DOHH2 (cell line): ENCODE data around the gene TAB3.

Experiments
- H3F3A ChIP-seq: fragments of 200-600 bp; sonication (generic), shearing (Covaris generic); 2 replicates; pipeline ENCODE4 v1.6.0; 2016; ENCODE audit warnings: antibody characterized with exemption, mild to moderate bottlenecking; ENCODE audit not compliant: control insufficient read depth, insufficient read depth
- H3K27ac ChIP-seq: fragments of 200-600 bp; sonication (generic); 2 replicates; pipeline ENCODE4 v1.5.1; 2014; ENCODE audit warnings: low read depth, mild to moderate bottlenecking, low read length, moderate library complexity
- H3K27me3 ChIP-seq: fragments of 200-600 bp; sonication (generic); 2 replicates; pipeline ENCODE4 v1.6.1; 2014; ENCODE audit warnings: mild to moderate bottlenecking, low read length, mixed read lengths; ENCODE audit not compliant: control insufficient read depth
- H3K36me3 ChIP-seq: fragments of 200-600 bp; sonication (generic); 2 replicates; pipeline ENCODE4 v1.6.1; 2014; ENCODE audit warnings: mild to moderate bottlenecking, low read length, moderate library complexity, mixed read lengths; ENCODE audit not compliant: control insufficient read depth
- H3K4me1 ChIP-seq: fragments of 200-600 bp; sonication (generic); 2 replicates; pipeline ENCODE4 v1.6.1; 2014; ENCODE audit warnings: mild to moderate bottlenecking, low read length, mixed read lengths; ENCODE audit not compliant: control insufficient read depth
- H3K4me2 ChIP-seq: fragments of 200-600 bp; sonication (generic); 2 replicates; pipeline ENCODE4 v1.6.0; 2014; ENCODE audit warnings: mild to moderate bottlenecking, low read length, moderate library complexity
- H3K4me3 ChIP-seq: fragments of 200-600 bp; sonication (generic); 2 replicates; pipeline ENCODE4 v1.5.1; 2014; ENCODE audit warnings: mild to moderate bottlenecking, low read length, mixed read lengths
- H3K79me2 ChIP-seq: fragments of 200-600 bp; sonication (generic); 2 replicates; pipeline ENCODE4 v1.6.1; 2014; ENCODE audit warnings: mild to moderate bottlenecking, low read length, mixed read lengths; ENCODE audit not compliant: control insufficient read depth
- H3K9me2 ChIP-seq: fragments of 200-600 bp; sonication (generic); replicated peaks from 2 replicates; pipeline ENCODE4 v1.6.1; 2014; ENCODE audit warnings: mild to moderate bottlenecking, low read length, mixed read lengths; ENCODE audit not compliant: control insufficient read depth
- H3K9me3 ChIP-seq: fragments of 200-600 bp; sonication (generic); 2 replicates; pipeline ENCODE4 v1.6.1; 2014; ENCODE audit warnings: antibody characterized with exemption, low read length, mixed read lengths; ENCODE audit not compliant: control insufficient read depth, insufficient read depth
- H4K20me1 ChIP-seq: fragments of 200-600 bp; sonication (generic); 2 replicates; pipeline ENCODE4 v1.6.0; 2014; ENCODE audit warnings: low read depth, mild to moderate bottlenecking, antibody characterized with exemption, low read length, moderate library complexity; ENCODE audit not compliant: control insufficient read depth, insufficient read depth
- CTCF ChIP-seq: fragments of 200-600 bp; sonication (generic); IDR thresholded peaks from one replicate; pipeline ENCODE4 v1.5.1; 2014; ENCODE audit warnings: antibody characterized with exemption, mild to moderate bottlenecking, low read depth, low read length; ENCODE audit not compliant: poor library complexity, severe bottlenecking
- EZH2phosphoT487 ChIP-seq: fragments of 200-600 bp; sonication (generic); IDR thresholded peaks from 2 replicates; pipeline ENCODE4 v1.6.1; 2017; ENCODE audit warnings: borderline replicate concordance, mild to moderate bottlenecking, antibody characterized with exemption, low read length, moderate library complexity, mixed read lengths

TAB3 gene

GRCh38 chrX:30822764-30823163 lies 66.3 kb downstream of the TAB3 start:
- H3K27me3 ChIP-seq = no peaks in the 10 kb centered on the region
- H3K4me1 ChIP-seq = peaks cover 26% of the 10 kb centered on the region
- no peak overlapping the region for H3K4me3 ChIP-seq
- peak overlapping the region; percentile 9 for H3K4me2 ChIP-seq
- H3K27ac ChIP-seq = no peak overlapping the region
- H3K79me2 ChIP-seq = no peaks in the 10 kb centered on the region
- TF ChIP-seq CTCF (no peak), EZH2phosphoT487 (no peak)
- H3K9me2 ChIP-seq = no peaks in the 10 kb centered on the region
- H3F3A ChIP-seq = no peaks in the 10 kb centered on the region
- no peaks in the 10 kb centered on the region for H4K20me1 ChIP-seq
- no peaks in the 10 kb centered on the region for H3K36me3 ChIP-seq
- no peaks in the 10 kb centered on the region for H3K9me3 ChIP-seq

GRCh38 chrX:30822068-30822681 lies 66.9 kb downstream of the TAB3 start:
- no peaks in the 10 kb centered on the region for H4K20me1 ChIP-seq
- peaks cover 26% of the 10 kb centered on the region for H3K4me1 ChIP-seq
- H3K36me3 ChIP-seq = no peaks in the 10 kb centered on the region
- peak; percentile 5 for TF ChIP-seq CTCF
- no peak for TF ChIP-seq EZH2phosphoT487
- no peaks in the 10 kb centered on the region for H3K9me3 ChIP-seq
- peak overlapping the region; percentile 9 for H3K4me2 ChIP-seq
- no peaks in the 10 kb centered on the region for H3K9me2 ChIP-seq
- no peaks in the 10 kb centered on the region for H3F3A ChIP-seq
- 0 out of 2 replicates have a peak overlapping the region, but pooled peaks have one; percentile 20 for H3K4me3 ChIP-seq
- H3K79me2 ChIP-seq = no peaks in the 10 kb centered on the region
- H3K27ac ChIP-seq = no peak overlapping the region
- no peaks in the 10 kb centered on the region for H3K27me3 ChIP-seq

GRCh38 chrX:30821116-30821515 lies 67.9 kb downstream of the TAB3 start:
- no peak overlapping the region for H3K27ac ChIP-seq
- no peaks in the 10 kb centered on the region for H3K36me3 ChIP-seq
- no peaks in the 10 kb centered on the region for H3K9me2 ChIP-seq
- H3K4me2 ChIP-seq = no peak overlapping the region
- no peak overlapping the region for H3K4me3 ChIP-seq
- TF ChIP-seq CTCF (no peak), EZH2phosphoT487 (no peak)
- no peaks in the 10 kb centered on the region for H3K9me3 ChIP-seq
- H3K4me1 ChIP-seq = peaks cover 26% of the 10 kb centered on the region
- H4K20me1 ChIP-seq = no peaks in the 10 kb centered on the region
- no peaks in the 10 kb centered on the region for H3F3A ChIP-seq
- H3K79me2 ChIP-seq = no peaks in the 10 kb centered on the region
- H3K27me3 ChIP-seq = no peaks in the 10 kb centered on the region
